AG10803 (cell line): ENCODE data around the gene OR8A1.

Experiments used
- DNase-seq: peaks from one replicate; pipeline ENCODE4 v3.0.0; 2010; ENCODE audit warnings: low read depth
- H3K4me3 ChIP-seq: 2 replicates; pipeline ENCODE4 v1.5.1; 2011; ENCODE audit warnings: mild to moderate bottlenecking, low read length, control low read depth
- CTCF ChIP-seq: conservative IDR thresholded peaks from 2 replicates; pipeline ENCODE4 v1.5.1; 2011; ENCODE audit warnings: mild to moderate bottlenecking, low read length, control low read depth, inconsistent platforms

The OR8A1 gene

GRCh38 chr11:124541204-124541603 is 28.6 kb upstream of the OR8A1 start:
- DNase-seq = no peak
- no peak overlapping the region for H3K4me3 ChIP-seq
- TF ChIP-seq CTCF = no peak

- no peak overlapping the region for H3K4me3 ChIP-seq
- DNase-seq = no peak
- TF ChIP-seq CTCF = no peak
Measured at GRCh38 chr11:124543145-124543544, 26.7 kb upstream of the OR8A1 start.

GRCh38 chr11:124543554-124543953 is 26.2 kb upstream of the OR8A1 start, which contains the start of gene OR8B12:
Gene OR8B12 (minus strand): TSS chr11:124543654. CDS start chr11:124543654, 0 bp downstream.
- TF ChIP-seq CTCF = no peak
- H3K4me3 ChIP-seq = no peak within 1 kb of the TSS
- no peak for DNase-seq

- DNase-seq = no peak
- TF ChIP-seq CTCF = no peak
- H3K4me3 ChIP-seq = no peak overlapping the region
Measured at GRCh38 chr11:124551189-124551588, 18.6 kb upstream of the OR8A1 start.

GRCh38 chr11:124551987-124552386 is 17.8 kb upstream of the OR8A1 start:
- no peak overlapping the region for H3K4me3 ChIP-seq
- no peak for DNase-seq
- TF ChIP-seq CTCF = no peak

- DNase-seq = no peak
- no peak for TF ChIP-seq CTCF
- no peak overlapping the region for H3K4me3 ChIP-seq
Measured at GRCh38 chr11:124556828-124557227, 13.0 kb upstream of the OR8A1 start.

GRCh38 chr11:124570160-124570559 is 363 bp downstream of the OR8A1 start:
- TF ChIP-seq CTCF = no peak
- no peak overlapping the region for H3K4me3 ChIP-seq

More at GRCh38 chr11:124570160-124570559, 363 bp downstream of the OR8A1 start:
- DNase-seq = no peak
